ENCODE results near the gene PPP1R14D.
"Not testable (repeated sequence)": the region's sequence is repeated elsewhere in the genome, so short reads cannot be mapped to it uniquely, and the experiment has no call there.

The PPP1R14D gene

GRCh38 chr15:40863660-40864270 is 35.3 kb upstream of the PPP1R14D start:
- TF ChIP-seq CTCF (IDR thresholded peaks at IDR 0.05; ENCODE audit: low read depth, low read length) (no peak), MYC (IDR thresholded peaks at IDR 0.05; ENCODE audit: low read depth, low read length) (no peak), MAX (IDR thresholded peaks at IDR 0.05; ENCODE audit: low read depth, low read length) (no peak), POLR2A (IDR thresholded peaks at IDR 0.05; ENCODE audit: extremely low read depth, insufficient read length) (no peak)
- no peak for DNase-seq (ENCODE audit: low read depth)
- H3K4me3 ChIP-seq (ENCODE audit: low read depth, low read length): no peak overlapping the region

- not testable (repeated sequence) for DNase-seq (ENCODE audit: low read depth); H3K4me3 ChIP-seq (ENCODE audit: low read depth, low read length)
Observed at GRCh38 chr15:40861147-40861546, 32.6 kb upstream of the PPP1R14D start.

- DNase-seq (ENCODE audit: low read depth): peak; percentile 86
- TF ChIP-seq MYC (IDR thresholded peaks at IDR 0.05; ENCODE audit: low read depth, low read length) (peak; percentile 67), MAX (IDR thresholded peaks at IDR 0.05; ENCODE audit: low read depth, low read length) (peak; percentile 69), POLR2A (IDR thresholded peaks at IDR 0.05; ENCODE audit: extremely low read depth, insufficient read length) (no peak), CTCF (IDR thresholded peaks at IDR 0.05; ENCODE audit: low read depth, low read length) (peak; percentile 80)
- H3K4me3 ChIP-seq (ENCODE audit: low read depth, low read length): no peak overlapping the region
Observed at GRCh38 chr15:40859206-40859851, 30.8 kb upstream of the PPP1R14D start.

- DNase-seq (ENCODE audit: low read depth): no peak
- TF ChIP-seq MYC (IDR thresholded peaks at IDR 0.05; ENCODE audit: low read depth, low read length) (no peak), CTCF (IDR thresholded peaks at IDR 0.05; ENCODE audit: low read depth, low read length) (no peak), POLR2A (IDR thresholded peaks at IDR 0.05; ENCODE audit: extremely low read depth, insufficient read length) (no peak), MAX (IDR thresholded peaks at IDR 0.05; ENCODE audit: low read depth, low read length) (no peak)
- H3K4me3 ChIP-seq (ENCODE audit: low read depth, low read length): no peak overlapping the region
Observed at GRCh38 chr15:40858706-40859105, 30.2 kb upstream of the PPP1R14D start.

- peak; percentile 76 for DNase-seq (ENCODE audit: low read depth)
- no peak overlapping the region for H3K4me3 ChIP-seq (ENCODE audit: low read depth, low read length)
- TF ChIP-seq MYC (IDR thresholded peaks at IDR 0.05; ENCODE audit: low read depth, low read length) (peak; percentile 86), CTCF (IDR thresholded peaks at IDR 0.05; ENCODE audit: low read depth, low read length) (peak; percentile 95), POLR2A (IDR thresholded peaks at IDR 0.05; ENCODE audit: extremely low read depth, insufficient read length) (no peak), MAX (IDR thresholded peaks at IDR 0.05; ENCODE audit: low read depth, low read length) (peak; percentile 88)
Observed at GRCh38 chr15:40857601-40858341, 29.3 kb upstream of the PPP1R14D start.

- DNase-seq (ENCODE audit: low read depth): no peak
- no peak overlapping the region for H3K4me3 ChIP-seq (ENCODE audit: low read depth, low read length)
- TF ChIP-seq POLR2A (IDR thresholded peaks at IDR 0.05; ENCODE audit: extremely low read depth, insufficient read length) (no peak), MAX (IDR thresholded peaks at IDR 0.05; ENCODE audit: low read depth, low read length) (no peak), CTCF (IDR thresholded peaks at IDR 0.05; ENCODE audit: low read depth, low read length) (no peak), MYC (IDR thresholded peaks at IDR 0.05; ENCODE audit: low read depth, low read length) (no peak)
Observed at GRCh38 chr15:40856746-40857145, 28.2 kb upstream of the PPP1R14D start.
